Fibroblast of villous mesenchyme (primary cell): ENCODE measurements around the gene ARMC3. TPM values are rescaled to one million over a fixed set of nuclear protein-coding genes. Genes with fewer than 3 reads are reported as not detected.
"Not testable (repeated sequence)": the region's sequence is repeated elsewhere in the genome, so short reads cannot be mapped to it uniquely, and the experiment has no call there.

Source experiments
- DNase-seq: peaks from one replicate; pipeline ENCODE4 v3.0.0-alpha.2; 2010; ENCODE audit warnings: low read depth
- H3K4me3 ChIP-seq: 2 replicates; pipeline ENCODE4 v1.5.1; 2011; ENCODE audit warnings: low read depth, mild to moderate bottlenecking, low read length
- total RNA-seq: library from RNA; depleted of rRNA; stranded (reverse); fragments of >200 nt; gene quantifications from 2 replicates; pipeline ENCODE4 v1.2.3, GENCODE V29; 2012
- TF ChIP-seq, protein P1 (sequence below): IDR thresholded peaks from 2 replicates; pipeline ENCODE4 v1.5.1; 2012; ENCODE audit warnings: low read depth, mild to moderate bottlenecking, low read length; ENCODE audit not compliant: insufficient read depth

ARMC3 gene
- total RNA-seq, 1 donor: not detected

DNA sequence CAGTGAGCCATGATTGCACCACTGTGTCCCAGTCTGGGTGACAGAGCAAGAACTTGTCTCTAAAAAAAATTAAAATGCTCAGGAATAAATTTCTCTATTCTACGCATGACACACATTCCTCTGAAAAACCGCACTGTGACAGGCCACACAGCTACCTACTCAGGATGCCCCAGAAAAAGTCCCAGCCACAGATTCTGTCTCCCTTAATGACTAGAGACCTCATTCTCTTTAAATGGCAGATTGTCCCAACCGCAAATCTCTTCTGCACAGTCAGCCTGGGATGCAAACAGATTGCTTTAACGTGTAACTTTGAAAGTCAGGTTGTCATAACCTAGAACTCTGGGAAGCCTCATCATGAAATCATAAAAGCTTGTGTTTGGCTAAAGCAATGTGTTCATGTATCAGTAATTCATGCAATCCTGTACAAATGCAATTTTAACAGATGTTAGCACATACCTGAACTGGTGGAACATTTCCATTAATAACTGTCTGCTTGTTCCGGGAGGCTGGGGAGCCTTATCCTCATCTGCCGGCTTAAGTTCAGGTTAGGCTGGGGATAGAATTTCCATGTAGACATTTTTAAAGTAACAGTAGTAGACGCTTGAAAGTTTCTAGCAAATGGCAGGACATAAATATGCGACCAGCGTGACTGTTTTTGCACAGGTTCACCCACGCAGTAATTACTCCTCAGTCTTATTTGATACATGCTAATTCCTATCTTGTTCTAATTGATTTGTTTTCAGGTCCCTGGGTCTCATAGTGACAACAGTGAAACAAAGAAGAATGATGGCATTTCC is 141.4 kb downstream of the ARMC3 start:
- H3K4me3 ChIP-seq: no peak overlapping the region
- DNase-seq: no peak
- TF ChIP-seq, protein P1, sequence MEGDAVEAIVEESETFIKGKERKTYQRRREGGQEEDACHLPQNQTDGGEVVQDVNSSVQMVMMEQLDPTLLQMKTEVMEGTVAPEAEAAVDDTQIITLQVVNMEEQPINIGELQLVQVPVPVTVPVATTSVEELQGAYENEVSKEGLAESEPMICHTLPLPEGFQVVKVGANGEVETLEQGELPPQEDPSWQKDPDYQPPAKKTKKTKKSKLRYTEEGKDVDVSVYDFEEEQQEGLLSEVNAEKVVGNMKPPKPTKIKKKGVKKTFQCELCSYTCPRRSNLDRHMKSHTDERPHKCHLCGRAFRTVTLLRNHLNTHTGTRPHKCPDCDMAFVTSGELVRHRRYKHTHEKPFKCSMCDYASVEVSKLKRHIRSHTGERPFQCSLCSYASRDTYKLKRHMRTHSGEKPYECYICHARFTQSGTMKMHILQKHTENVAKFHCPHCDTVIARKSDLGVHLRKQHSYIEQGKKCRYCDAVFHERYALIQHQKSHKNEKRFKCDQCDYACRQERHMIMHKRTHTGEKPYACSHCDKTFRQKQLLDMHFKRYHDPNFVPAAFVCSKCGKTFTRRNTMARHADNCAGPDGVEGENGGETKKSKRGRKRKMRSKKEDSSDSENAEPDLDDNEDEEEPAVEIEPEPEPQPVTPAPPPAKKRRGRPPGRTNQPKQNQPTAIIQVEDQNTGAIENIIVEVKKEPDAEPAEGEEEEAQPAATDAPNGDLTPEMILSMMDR: no peak

DNA sequence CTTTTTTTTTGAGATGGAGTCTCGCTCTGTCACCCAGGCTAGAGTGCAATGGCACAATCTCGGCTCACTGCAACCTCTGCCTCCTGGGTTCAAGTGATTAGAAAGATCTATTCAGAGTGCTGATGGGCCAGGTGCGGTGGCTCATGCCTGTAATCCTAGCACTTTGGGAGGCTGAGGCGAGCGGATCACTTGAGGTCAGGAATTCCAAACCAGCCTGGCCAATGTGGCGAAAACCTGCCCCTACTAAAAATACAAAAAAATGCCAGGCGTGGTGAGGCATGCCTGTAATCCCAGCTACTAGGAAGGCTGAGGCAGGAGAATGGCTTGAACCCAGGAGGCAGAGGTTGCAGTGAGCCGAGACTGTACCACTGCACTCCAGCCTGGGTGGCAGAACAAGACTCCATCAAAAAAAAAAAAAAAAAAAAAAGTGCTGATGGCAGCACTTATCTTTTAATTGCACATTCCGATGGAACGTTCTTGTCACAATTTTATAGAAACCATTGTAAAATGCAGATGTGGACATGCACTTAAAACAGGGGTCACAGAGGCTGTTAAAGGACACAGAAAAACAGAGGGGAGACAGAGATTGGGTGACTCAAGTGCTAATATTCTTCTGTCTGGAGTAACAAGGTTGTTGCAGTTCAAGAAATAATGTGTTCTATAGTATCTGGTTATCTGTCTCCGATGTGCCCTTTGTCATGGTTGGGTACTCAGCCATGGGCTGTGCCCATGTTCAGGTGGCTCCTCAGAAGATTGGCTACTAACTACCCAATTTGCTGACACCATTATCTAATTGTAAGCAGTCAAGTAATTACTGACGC is 142.4 kb downstream of the ARMC3 start:
- not testable (repeated sequence) for DNase-seq, H3K4me3 ChIP-seq

DNA sequence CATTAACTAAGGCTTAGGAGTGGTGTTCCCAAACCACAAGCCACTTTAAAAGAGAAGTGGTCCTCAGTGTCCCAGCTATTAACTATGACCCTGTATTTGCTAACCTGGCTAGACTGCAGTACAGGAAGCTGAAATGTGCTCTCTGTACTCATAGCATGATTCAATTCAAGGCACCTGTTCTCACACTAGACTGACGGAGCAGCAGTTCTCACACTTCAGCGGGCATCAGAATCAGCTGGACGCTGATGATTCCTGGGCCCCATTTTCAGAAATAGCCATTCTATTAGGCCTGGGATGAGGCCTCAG is 143.0 kb downstream of the ARMC3 start:
- no peak for DNase-seq
- no peak overlapping the region for H3K4me3 ChIP-seq
- TF ChIP-seq, protein P1: no peak

DNA sequence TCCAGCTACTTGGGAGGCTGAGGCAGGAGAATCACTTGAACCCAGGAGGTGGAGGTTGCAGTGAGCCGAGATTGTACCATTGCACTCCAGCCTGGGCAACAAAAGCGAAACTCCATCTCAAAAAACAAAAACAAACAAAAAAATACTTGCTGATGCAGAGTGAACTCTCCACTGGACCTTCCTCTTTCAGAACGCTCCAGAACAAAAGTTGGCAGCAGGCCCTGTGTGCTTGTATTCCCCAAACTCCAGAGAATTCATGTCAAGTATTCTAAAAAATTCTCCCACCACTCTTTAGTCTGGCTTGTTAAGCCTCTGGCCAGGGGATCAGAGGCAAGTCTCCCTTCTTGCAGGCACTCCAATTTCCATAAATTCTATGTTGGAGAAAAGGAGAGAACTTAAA is 144.7 kb downstream of the ARMC3 start:
- not testable (repeated sequence) for H3K4me3 ChIP-seq, DNase-seq

DNA sequence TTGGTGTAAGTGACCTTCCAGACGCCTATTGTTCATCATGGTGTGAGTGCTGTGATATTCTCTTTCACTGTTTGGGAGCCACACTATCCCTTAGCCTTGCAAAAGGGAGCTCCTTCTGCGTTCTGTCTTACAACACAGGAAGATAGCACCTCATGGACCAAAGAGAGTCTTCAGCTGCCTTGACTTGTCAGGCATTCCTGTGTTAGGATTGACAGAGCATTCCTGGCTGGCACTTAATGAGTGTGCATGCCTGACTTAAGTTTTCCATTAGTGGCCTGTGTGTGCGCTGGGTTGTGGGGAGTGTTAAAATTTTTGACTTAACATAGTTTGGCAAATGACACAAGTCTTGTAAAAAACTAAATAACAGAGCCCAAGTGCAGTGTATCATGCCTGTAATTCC is 145.7 kb downstream of the ARMC3 start:
- H3K4me3 ChIP-seq: no peak overlapping the region
- DNase-seq: no peak
- TF ChIP-seq, protein P1: no peak

DNA sequence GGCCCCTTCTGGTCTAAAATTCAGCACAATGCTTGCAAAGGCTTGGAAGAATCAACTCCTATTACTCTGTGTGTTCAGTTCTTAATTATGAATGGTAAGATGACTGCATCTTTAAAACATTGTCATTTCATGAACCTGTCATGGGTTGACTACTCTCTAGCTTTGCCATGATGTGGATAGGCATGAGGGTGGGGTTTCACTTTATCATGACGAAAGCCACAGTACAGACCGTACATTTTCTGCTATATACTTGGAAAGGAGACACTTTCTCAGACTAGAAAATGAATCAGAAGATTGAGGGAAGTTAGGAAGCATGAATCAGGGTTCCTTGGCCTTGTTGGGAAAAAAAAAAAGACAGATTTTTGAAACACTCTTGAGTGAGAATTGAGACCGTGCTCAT is 147.8 kb downstream of the ARMC3 start:
- DNase-seq: no peak
- TF ChIP-seq, protein P1: no peak
- H3K4me3 ChIP-seq: no peak overlapping the region

DNA sequence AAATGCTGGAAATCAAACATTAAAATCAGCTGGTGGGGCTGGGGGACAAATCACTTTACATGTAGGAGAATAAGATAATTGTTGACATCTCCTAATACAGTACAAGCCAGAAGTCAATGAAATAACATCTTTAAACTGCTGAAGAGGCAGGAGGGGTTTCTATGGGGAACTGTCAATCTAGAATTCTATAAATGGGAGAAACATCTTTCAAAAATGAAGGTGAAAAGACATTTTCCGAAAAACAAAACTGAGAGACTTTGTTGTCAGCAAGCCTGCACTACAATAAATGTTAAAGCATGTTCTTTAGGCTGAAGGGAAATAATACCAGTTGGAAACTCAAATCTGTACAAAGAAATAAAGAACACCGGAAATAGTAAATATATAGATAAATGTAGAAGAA is 150.3 kb downstream of the ARMC3 start:
- TF ChIP-seq, protein P1: no peak

More for the DNA sequence above, 150.3 kb downstream of the ARMC3 start:
- no peak for DNase-seq
- no peak overlapping the region for H3K4me3 ChIP-seq
